KBM-7 (cell line): Measurements from ENCODE around the gene SAE1.
A peak's percentile ranks its signal among the peaks of the same experiment; 100 is the strongest.

Source experiments
- DNase-seq: peaks from one replicate; pipeline ENCODE4 v3.0.0-alpha.2; 2015
- in situ Hi-C: fragments of 300-500 bp; cut with MboI; formaldehyde crosslinking; loops from 2 replicates; pipeline ENCODE4 v1.14.3; 2020; ENCODE audit warnings: low sequenced_read_pairs, low pct_unique_long_range_greater_than_20kb, mixed read lengths

The SAE1 gene

DNA sequence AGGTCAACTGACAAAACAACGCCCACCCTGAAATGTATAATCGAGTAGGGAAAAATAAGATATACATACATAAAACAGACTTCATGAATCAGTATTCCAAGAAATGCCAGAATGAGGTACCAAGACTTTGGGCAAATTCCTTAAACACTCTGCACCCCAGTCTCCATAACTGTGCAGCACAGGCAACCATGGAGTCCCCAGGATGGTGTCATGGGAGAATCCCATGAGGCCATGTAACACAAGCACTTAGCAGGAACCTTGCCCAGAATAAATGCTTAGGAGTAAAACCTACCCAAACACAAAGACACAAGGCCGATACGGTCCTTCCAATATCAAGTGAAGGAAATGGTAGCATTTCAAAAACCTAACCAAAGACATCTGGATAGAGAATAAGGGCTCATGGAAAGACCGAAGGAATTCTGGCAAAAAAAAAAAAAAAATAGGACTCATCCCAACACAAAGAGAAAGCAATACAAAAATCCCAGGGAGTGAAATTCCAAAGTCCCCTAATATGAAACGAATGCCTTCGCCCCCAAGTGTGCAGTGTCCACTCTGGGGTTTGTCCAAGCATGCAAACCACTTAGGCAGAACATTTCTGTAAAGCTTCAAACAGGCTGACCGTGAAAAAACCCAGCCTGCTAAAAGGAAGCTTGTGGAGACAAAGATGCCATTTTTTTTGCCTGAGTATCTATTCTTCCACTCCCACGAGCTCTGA is 28.1 kb upstream of the SAE1 start:
- DNase-seq = no peak
- in situ Hi-C loops = no loop called here

GRCh38 chr19:47104680-47105079 is 26.0 kb upstream of the SAE1 start:
- in situ Hi-C loops = no loop called here
- DNase-seq = no peak

DNA sequence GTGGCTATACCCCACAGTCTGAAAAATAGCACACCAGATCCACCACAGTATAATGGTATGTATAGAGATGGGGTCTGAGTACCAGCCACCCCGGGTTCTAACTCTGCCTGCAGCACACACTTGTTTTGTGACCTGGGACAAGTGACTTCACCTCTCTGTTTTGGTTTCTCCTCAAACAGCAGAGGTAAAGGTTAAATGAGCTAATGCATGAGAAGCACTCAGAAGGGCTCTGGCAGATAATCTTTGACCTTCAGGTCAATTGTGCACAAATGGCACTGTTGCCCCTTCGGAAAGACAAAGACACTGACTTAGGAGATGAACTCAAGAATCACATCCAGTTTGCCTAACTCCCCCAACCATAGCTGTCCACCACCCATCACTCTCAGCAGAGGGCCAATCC is 24.8 kb upstream of the SAE1 start:
- in situ Hi-C loops = no loop called here
- no peak for DNase-seq

DNA sequence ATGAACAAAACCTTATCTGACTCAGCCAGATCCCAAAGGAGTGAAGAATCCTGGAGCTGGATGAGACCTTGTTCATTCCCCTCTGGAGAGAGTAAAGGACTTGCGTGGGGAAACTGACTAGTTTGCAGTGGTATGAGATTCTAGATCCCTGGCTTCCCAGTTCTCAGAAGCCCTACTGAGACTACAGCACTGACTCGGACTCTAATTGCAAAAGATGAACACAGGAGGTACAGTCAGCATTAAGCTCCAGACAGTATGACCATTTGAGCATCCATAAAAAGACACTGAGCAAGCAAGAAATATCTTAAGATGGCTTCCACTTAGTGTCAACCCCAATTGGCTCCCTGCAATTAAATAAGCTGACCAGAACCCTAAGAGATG is 23.8 kb upstream of the SAE1 start:
- no peak for DNase-seq
- in situ Hi-C loops = no loop called here

DNA sequence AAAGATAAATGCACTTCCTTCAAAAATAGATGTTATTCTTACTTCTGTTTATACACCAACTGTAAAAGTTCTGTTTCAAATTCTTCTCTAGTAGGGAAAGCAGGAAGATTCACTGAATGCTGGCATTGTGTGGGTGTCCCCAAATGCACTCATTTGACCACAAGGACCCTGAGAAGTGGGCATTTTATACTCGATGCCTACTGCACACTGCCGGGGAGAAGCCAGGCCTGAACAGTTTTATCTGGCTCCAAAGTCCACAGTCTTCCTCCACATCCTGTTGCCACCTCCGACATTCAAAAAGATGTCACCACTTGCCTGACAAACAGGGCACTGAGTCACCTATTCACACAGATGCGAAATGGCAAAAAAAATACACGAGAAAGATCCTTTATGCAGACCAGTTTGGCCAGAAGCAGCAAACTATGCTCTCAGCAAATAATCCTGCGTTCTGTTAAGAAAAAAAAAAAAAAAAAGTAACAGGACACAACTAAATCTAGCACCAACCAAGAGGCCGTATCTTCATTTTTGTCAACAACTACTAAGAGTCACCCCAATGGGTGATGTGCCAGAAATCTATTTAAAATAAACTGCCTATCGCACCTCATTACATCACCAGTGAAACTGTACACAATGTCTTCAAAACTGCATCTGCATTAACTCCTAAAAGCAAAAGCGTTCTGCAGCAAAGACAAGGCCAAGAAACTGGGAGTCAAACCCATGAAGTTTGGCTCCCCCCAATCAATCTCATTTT is 23.3 kb upstream of the SAE1 start:
- in situ Hi-C loops = no loop called here
- DNase-seq = peak; percentile 66

DNA sequence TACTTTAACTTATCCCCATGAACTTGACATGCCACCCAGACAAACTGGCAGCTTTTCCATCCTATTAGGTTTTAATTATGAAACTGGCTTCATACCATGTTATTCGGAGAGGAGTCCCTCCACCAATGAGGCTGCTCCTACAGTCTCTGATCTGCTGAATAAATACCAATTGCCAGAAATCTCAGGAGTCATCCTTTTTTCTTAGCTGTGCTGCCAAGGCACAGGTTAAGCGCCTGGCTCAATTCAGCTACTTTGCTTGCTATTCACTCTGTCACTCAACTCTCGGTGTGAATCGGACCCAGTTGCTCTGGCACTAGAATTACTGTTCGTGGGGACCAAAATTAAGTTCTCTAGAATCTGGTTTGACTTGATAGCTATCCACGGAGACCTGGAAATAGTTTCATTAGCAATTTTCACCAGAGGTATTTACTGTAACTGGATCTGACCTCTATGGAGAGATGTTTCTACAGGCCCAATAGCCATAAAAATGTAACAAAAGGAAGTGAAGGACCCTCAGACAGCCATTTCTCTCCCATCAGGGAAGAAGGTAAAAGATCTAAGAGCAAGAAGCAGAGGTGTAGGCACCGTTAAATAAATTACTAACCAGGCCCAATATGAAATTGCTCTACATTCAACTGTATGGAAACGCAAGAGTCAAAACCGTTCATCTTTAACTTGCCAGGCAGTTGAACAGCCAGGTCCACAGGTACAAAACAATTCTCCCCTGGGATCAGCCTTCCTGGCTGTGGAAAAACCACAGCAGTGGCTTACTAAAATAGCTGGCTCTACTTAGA is 22.5 kb upstream of the SAE1 start:
- DNase-seq = peak; percentile 25
- in situ Hi-C loops = no loop called here

GRCh38 chr19:47109177-47109540 is 21.5 kb upstream of the SAE1 start:
- in situ Hi-C loops = no loop called here

DNA sequence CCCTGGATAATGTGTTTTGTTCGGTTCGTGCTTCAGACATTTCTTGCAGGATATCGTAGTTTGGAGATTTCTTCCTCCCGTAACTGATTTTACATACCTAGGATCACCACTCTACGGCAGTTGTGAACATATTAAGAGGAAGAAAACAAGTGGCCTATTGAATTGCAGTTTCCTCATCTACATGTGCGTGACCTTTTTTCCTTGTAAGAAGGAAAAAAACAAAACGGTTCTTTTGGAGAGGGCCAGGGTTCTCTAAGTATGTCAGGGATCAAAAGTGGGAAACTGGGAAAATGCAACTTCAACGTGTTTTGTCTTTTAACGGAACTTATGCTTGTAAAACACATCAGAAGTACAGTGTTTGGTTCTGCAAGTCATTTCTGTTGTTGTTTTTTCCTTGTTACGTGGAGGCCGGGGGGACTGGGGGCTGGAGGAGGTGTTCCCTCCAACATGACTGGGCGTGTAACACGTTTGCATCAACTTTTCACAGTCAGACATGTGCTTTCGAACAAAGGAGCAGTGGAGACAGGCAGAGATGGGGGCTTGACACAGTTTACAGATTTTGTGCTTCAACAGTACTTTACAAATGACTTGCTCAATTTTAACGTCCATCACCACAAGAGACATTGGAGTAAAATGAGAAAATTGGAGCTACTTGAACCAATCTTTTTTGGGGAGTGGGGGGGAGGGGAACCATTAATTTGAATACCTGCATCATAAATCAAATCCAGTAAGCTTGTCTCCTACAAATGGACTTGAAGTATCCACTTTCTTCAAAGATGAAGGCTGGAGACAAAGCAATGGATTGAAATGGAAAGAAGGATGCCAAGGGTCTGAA is 20.9 kb upstream of the SAE1 start:
- in situ Hi-C loops = no loop called here
- peak; percentile 93 for DNase-seq

More at GRCh38 chr19:47109177-47109540, 21.5 kb upstream of the SAE1 start:
- no peak for DNase-seq

- in situ Hi-C loops = no loop called here
- DNase-seq = peak; percentile 48
Observed at GRCh38 chr19:47110521-47111005, 20.1 kb upstream of the SAE1 start.

- DNase-seq = peak; percentile 37
- in situ Hi-C loops = no loop called here
Observed at GRCh38 chr19:47111006-47111621, 19.5 kb upstream of the SAE1 start.

- DNase-seq = no peak
- in situ Hi-C loops = no loop called here
Observed at GRCh38 chr19:47111682-47112165, 18.9 kb upstream of the SAE1 start.

GRCh38 chr19:47112166-47112996 is 18.3 kb upstream of the SAE1 start:
- in situ Hi-C loops = no loop called here

DNA sequence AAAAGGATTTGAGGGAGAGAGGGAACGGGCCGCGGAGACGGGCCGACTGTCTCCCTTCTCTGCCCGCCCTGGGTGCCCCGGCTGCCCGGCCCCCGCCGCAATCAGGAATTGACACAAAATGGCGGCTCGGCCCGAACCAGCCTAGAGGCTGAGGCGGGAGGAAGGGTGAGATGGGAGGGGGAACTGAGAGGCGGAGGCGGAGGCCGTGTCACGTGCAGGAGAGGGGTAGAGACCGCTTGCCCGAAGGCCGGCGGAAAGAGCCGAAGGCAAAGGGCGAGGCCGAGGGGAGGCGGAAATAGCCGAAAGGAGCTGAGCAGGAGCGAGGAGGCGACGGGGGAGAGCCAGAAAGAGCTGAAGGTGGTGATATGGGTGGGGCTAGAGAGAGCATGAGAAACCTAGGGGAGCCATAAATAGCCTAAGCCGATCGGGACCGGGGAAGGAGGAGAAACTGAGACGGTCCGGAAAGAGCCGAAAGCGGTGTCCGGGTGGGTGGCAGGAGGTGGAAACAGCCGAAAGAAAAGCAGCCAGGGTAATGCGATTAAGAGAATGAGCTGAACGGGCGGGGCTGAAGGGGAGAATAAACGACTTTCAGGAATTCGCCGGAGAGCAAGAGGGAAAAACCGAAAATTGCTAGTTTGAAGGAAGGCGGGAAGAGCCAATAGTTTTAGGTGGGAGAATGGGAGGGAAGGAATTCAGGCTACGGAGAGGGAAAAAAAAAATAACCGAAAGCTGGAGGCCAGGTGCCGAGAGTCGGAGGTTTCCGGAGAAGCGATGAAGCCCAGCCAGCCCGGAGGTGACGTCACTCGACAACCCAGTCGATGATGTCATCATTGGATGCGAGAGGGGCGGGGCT is 17.4 kb upstream of the SAE1 start, which contains the start of gene ZC3H4:
ZC3H4 (minus strand) TSS at position 780 of the 853 bp plus-strand sequence. CDS start 1,192 bp downstream, outside the sequence.
- DNase-seq = peak; percentile 100
- in situ Hi-C loops = no loop called here

More at GRCh38 chr19:47112166-47112996, 18.3 kb upstream of the SAE1 start:
- peak; percentile 83 for DNase-seq

- in situ Hi-C loops = no loop called here
- DNase-seq = no peak
Observed at GRCh38 chr19:47113850-47114651, 16.6 kb upstream of the SAE1 start.

- in situ Hi-C loops = no loop called here
- no peak for DNase-seq
Observed at GRCh38 chr19:47120470-47121067, 10.1 kb upstream of the SAE1 start.
